GM18520 (cell line): ENCODE results near the gene NPLOC4.

Experiments used
- ATAC-seq: cut with Tn5 transposase; IDR thresholded peaks from one replicate; pipeline ENCODE4 v1.9.1; 2021; ENCODE audit not compliant: unreplicated experiment

NPLOC4 gene

GRCh38 chr17:81568416-81568815, 68.5 kb downstream of the NPLOC4 start:
- ATAC-seq, result no peak

GRCh38 chr17:81567191-81567590, 69.7 kb downstream of the NPLOC4 start:
- ATAC-seq, result no peak

- ATAC-seq, result no peak
Observed at GRCh38 chr17:81566461-81567126, 70.3 kb downstream of the NPLOC4 start.

- ATAC-seq, result no peak
Observed at GRCh38 chr17:81565231-81565630, 71.7 kb downstream of the NPLOC4 start.

- ATAC-seq, result no peak
Observed at GRCh38 chr17:81564778-81565177, 72.1 kb downstream of the NPLOC4 start.

GRCh38 chr17:81563861-81564586, 72.9 kb downstream of the NPLOC4 start:
- no peak for ATAC-seq

- no peak for ATAC-seq
Observed at GRCh38 chr17:81561494-81561885, 75.4 kb downstream of the NPLOC4 start.

- ATAC-seq, result no peak
Observed at GRCh38 chr17:81558941-81559806, 77.7 kb downstream of the NPLOC4 start.

- ATAC-seq, result no peak
Observed at GRCh38 chr17:81558115-81558468, 78.8 kb downstream of the NPLOC4 start.

- ATAC-seq, result no peak
Observed at GRCh38 chr17:81557276-81558114, 79.4 kb downstream of the NPLOC4 start.

GRCh38 chr17:81556863-81557262, 80.0 kb downstream of the NPLOC4 start:
- no peak for ATAC-seq

GRCh38 chr17:81556175-81556691, 80.7 kb downstream of the NPLOC4 start:
- ATAC-seq, result no peak

- no peak for ATAC-seq
Observed at GRCh38 chr17:81553616-81554181, 83.2 kb downstream of the NPLOC4 start.

GRCh38 chr17:81553018-81553615, 83.8 kb downstream of the NPLOC4 start:
- peak; percentile 12 for ATAC-seq

- peak; percentile 41 for ATAC-seq
Observed at GRCh38 chr17:81552244-81553017, 84.5 kb downstream of the NPLOC4 start, which contains the start of gene FAAP100. FAAP100 (minus strand) TSS chr17:81552353; CDS start chr17:81552330, 23 bp downstream.

GRCh38 chr17:81551458-81552243, 85.3 kb downstream of the NPLOC4 start:
- peak; percentile 5 for ATAC-seq

- no peak for ATAC-seq
Observed at GRCh38 chr17:81550830-81551457, 86.0 kb downstream of the NPLOC4 start.

GRCh38 chr17:81550285-81550684, 86.6 kb downstream of the NPLOC4 start:
- ATAC-seq, result no peak
